Brain microvascular endothelial cell (primary cell): Measurements from ENCODE around the gene ECHS1.
"Not testable (repeated sequence)": the region's sequence is repeated elsewhere in the genome, so short reads cannot be mapped to it uniquely, and the experiment has no call there.

Experiments
- DNase-seq: peaks from one replicate; pipeline ENCODE4 v3.0.0-alpha.2; 2020
- H3K27ac ChIP-seq: fragments of 250-450 bp; sonication (Bioruptor Pico); 2 replicates; pipeline ENCODE4 v1.5.1; 2020; ENCODE audit warnings: mild to moderate bottlenecking, moderate library complexity
- H3K27me3 ChIP-seq: fragments of 250-450 bp; sonication (Bioruptor Pico); replicated peaks from 2 replicates; pipeline ENCODE4 v1.5.1; 2020; ENCODE audit warnings: mild to moderate bottlenecking
- H3K36me3 ChIP-seq: fragments of 250-450 bp; sonication (Bioruptor Pico); replicated peaks from 2 replicates; pipeline ENCODE4 v1.5.1; 2020; ENCODE audit warnings: mild to moderate bottlenecking
- H3K4me3 ChIP-seq: 2 replicates; pipeline ENCODE4 v1.5.1; 2011; ENCODE audit warnings: low read depth, mild to moderate bottlenecking, control low read depth, low read length, moderate library complexity
- CTCF ChIP-seq: IDR thresholded peaks from 2 replicates; pipeline ENCODE4 v1.5.1; 2011; ENCODE audit warnings: low read depth, mild to moderate bottlenecking, moderate library complexity, low read length, control low read depth, inconsistent platforms; ENCODE audit errors: missing control alignments
- in situ Hi-C: cut with HindIII; loops from 2 replicates; pipeline ENCODE4 v1.10.0; 2017; ENCODE audit warnings: low sequenced_read_pairs, low pct_ligation_motif_present

Gene ECHS1

GRCh38 chr10:133377818-133378250, 4.7 kb upstream of the ECHS1 start:
- no peaks in the 10 kb centered on the region for H3K36me3 ChIP-seq
- no peak for TF ChIP-seq CTCF
- no peak for DNase-seq
- peak overlapping the region; percentile 74 for H3K4me3 ChIP-seq
- H3K27ac ChIP-seq: no peak overlapping the region
- H3K27me3 ChIP-seq: no peaks in the 10 kb centered on the region
- in situ Hi-C loops: no loop called here

- in situ Hi-C loops: no loop called here
- Histone ChIP-seq H3K27me3 (no peaks in the 10 kb centered on the region), H3K4me3 (no peak overlapping the region), H3K36me3 (no peaks in the 10 kb centered on the region), H3K27ac (no peak overlapping the region)
- DNase-seq: no peak
- TF ChIP-seq CTCF: no peak
These were observed 4.1 kb upstream of the ECHS1 start for GRCh38 chr10:133377025-133377817.

GRCh38 chr10:133376183-133376582, 3.0 kb upstream of the ECHS1 start:
- H3K27me3 ChIP-seq, DNase-seq, in situ Hi-C loops, H3K4me3 ChIP-seq, H3K27ac ChIP-seq, H3K36me3 ChIP-seq: not testable (repeated sequence)

GRCh38 chr10:133375357-133376115, 2.4 kb upstream of the ECHS1 start:
- in situ Hi-C loops: no loop called here
- DNase-seq: no peak
- TF ChIP-seq CTCF: no peak
- Histone ChIP-seq H3K27ac (no peak overlapping the region), H3K27me3 (no peaks in the 10 kb centered on the region), H3K4me3 (no peak overlapping the region), H3K36me3 (peaks cover under 1% of the 10 kb centered on the region)

GRCh38 chr10:133372507-133372906, 647 bp downstream of the ECHS1 start:
- no peak for DNase-seq
- H3K4me3 ChIP-seq: peak overlapping the region; percentile 86
- in situ Hi-C loops: no loop called here

More at GRCh38 chr10:133372507-133372906, 647 bp downstream of the ECHS1 start:
- TF ChIP-seq CTCF: no peak
- peaks cover 21% of the 10 kb centered on the region for H3K36me3 ChIP-seq
- H3K27me3 ChIP-seq: no peaks in the 10 kb centered on the region
- no peak overlapping the region for H3K27ac ChIP-seq
